Measurements from ENCODE around the gene CCPG1.

The CCPG1 gene

DNA sequence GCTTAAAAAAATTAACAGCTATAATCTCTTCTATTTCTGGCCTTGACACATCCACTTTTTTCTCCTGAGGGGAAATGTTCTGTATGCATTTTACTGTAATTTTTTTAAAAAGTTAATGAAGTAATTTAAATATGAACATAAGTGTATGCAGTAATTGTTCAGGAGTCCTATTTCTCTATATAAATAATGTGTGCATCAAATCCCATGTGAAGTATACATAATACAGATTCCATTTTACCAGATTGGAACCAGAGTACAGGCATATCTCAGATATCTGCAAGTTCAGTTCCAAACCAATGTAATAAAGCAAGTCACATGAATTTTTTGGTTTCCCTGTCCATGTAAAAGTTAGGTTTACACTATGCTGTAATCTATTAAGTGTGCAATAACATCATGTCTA lies 26.6 kb downstream of the CCPG1 start:
- DNase-seq (ENCODE audit: low spot score) = no peak

DNA sequence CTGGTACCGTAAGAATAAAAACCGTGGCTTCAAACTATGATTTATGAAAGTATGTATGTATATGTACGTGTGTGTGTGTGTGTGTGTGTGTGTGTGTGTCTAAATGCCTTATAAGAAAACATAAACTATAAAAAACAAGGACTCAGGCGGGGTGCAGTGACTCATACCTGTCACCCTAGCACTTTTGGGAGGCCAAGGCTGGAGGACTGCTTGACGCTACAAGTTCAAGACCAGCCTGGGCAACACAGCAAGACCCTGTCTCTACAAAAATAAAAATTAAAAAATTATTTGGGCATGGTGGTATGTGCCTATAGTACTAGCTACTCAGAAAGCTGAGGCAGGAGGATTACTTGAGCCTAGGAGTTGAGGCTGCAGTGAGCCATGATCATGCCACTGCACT lies 29.1 kb downstream of the CCPG1 start:
- DNase-seq (ENCODE audit: low spot score) = no peak

DNA sequence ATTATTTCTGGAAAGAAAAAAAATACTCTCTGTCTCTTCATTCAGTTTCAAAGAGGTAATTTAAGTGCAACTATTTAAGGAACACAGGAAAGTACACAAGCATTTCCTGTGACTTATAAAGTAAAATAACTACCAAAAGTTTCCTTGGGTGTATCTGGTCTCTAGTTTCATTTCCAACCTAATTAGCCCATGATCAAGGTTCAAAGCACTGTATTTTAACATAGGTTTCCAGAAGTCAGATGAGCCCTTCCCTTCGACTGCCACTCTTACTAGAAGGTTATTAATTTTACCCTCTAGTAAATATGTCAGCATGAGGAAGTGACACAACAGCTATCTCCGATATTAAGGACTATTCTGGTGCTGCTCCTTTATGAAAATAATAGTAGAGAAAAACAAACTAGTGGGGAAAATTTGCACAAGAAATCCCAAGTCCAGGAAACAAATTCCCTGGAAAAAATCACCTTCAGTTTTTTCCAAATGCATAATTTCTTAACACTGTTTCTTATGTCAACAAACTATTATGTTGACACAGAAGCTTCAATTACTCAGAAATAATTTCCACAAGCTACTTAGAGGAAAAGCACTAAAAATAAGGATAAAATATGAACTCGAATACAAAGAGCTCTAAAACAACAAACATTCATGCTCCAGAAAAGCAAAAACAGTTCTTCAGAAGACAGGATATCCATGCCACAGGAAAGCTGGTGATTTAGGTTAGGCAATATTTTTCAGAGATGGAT lies 35.3 kb downstream of the CCPG1 start:
- no peak for DNase-seq (ENCODE audit: low spot score)

DNA sequence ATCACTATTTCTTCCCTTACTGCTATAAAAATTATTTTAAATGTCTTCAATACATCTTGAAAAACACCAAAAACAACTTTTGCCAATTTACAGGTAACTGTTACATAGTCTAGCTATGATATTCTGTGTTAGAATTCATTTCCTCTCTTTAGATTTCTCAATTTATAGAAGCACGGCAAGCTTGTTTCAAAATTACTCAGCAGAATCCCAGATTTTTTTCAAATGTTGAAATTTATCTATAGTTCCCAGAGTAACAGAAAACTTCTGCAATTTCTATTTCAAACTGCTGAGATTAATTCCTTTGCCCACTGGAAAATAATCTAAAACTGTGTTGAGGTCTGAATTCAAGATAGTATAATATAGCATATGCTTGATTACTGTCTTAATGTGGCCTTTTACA lies 41.2 kb downstream of the CCPG1 start:
- no peak for DNase-seq (ENCODE audit: low spot score)

DNA sequence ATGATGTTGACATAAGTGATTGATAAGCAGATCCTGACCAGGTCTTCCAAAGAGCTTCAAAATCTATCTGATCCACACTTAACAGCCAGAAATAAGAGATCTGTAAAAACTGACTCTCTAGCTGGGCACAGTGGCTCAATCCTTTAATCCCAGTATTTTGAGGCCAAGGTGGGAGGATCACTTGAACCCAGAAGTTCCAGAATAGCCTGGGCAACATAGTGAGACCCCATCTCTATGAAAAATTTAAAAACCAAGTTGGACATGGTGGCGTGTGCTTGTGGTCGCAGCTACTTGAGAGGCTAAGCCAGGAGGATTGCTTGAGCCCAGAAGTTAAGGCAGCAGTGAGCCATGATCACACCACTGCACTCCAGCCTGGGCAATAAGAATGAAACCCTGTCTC lies 45.5 kb downstream of the CCPG1 start:
- no peak for DNase-seq (ENCODE audit: low spot score)

DNA sequence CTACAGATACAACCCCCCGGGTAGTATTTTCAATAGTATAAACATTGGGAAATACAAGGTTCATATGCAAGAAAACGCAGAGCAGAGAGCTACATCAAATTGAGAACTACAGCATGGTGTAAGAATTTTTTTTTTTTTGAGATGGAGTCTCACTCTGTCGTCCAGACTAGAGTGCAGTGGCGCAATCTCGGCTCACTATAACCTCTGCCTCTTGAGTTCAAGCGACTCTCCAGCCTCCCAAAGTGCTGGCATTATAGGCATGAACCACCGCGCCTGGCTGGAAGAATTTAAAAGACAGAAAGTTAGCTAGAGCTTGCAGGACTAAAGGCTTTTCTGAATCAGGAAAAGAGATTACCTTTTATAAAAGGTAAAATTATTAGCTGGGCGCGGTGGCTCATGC lies 47.1 kb downstream of the CCPG1 start:
- no peak for DNase-seq (ENCODE audit: low spot score)

DNA sequence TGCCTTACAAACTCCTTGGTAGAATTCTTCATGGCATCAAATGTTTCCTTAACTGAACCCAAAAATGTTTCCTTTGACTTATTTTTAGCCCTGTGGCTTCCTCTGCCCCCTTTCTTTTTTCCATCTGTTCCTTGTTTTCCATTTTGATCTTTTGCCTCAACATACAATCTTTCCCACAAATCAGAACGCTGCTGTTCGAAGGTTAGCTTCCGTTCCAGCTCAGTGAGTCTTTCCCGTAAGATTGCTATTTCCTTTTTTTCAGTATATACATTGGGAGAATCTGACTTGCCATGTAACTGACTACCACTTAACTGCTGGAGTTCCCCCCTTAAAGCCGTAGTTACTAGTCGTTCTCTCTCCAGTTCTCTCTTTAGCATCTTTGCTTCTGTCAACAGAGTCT lies 47.9 kb downstream of the CCPG1 start:
- no peak for DNase-seq (ENCODE audit: low spot score)

DNA sequence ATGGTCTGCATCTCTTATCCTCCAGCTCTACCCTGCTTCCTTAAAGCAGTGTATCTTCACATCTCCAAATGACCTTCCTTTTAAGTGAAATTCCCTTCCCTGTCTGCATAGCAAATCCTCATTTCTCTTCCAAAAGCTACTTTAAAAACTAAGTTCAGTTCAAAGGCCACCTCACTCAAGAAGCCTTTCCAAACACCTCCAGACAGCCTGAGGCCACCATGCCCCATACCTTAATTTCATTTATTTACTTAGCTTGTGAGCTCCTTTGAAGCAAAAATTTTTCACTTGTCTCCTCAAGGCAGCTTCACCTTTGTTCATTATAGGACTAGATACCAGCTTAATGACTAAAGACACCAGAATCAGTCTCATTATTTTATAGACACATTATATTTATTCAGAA lies 49.7 kb downstream of the CCPG1 start:
- no peak for DNase-seq (ENCODE audit: low spot score)

DNA sequence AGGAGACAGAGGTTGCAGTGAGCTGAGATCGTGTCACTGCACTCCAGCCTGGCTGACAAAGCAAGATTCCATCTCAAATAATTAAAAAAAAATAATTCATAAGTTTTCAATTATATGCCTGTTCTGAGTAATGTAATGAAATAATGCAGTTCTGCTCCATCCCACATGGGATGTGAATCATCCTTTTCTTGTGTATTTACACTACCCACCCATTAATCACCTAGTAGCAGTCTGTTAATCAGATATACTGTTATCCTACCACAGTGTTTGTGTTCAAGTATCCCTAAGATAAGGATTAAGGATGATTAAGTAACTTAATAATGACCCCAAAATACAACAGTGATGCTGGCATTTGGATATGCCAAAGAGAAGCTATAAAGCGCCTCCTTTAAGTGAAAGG lies 50.4 kb downstream of the CCPG1 start:
- no peak for DNase-seq (ENCODE audit: low spot score)

DNA sequence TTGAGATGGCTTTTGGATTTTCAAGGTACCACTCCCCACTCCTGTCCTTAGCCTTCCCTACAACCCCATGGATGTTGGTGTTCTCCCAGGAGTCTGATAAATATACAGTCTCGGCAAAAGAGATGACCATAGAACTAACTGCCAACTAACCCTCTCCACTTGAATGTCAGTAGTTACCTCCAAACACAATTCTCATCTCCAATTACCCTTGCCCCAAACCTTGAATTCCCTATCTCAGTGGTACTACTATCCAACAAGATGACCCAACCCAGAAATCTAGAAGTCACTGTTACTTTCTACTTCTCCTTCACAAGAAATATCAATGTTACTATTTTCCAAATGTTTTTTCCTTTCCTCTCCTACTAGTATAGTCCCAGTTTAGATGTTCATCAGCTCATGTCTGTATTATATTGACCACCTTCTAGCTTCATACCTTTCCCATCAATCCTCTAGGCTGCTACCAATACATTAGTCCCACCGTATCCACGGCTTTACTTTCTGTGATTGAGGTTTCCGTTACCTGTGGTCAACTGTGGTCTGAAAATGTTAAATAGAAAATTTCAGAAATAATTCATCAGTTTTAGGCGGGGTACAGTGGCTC lies 51.1 kb downstream of the CCPG1 start:
- no peak for DNase-seq (ENCODE audit: low spot score)

DNA sequence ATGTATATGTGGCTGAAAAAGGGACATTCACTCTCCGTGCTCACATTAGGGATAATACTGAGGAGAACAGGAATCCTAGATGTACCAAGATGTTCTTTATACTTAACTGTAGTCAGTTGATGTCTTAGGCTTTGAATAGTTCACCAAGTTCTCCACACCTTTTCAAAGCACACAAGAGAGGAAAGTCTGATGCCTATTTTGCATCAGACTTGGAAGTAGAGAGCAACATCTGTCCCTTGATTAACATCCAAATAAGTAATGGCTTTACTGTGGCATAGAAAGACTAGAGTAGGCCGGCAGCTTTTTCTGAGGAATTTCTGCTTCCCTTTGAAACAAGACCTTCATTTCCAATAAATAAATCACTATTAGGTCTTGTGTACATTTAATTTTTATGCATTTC lies 55.1 kb downstream of the CCPG1 start:
- no peak for DNase-seq (ENCODE audit: low spot score)

DNA sequence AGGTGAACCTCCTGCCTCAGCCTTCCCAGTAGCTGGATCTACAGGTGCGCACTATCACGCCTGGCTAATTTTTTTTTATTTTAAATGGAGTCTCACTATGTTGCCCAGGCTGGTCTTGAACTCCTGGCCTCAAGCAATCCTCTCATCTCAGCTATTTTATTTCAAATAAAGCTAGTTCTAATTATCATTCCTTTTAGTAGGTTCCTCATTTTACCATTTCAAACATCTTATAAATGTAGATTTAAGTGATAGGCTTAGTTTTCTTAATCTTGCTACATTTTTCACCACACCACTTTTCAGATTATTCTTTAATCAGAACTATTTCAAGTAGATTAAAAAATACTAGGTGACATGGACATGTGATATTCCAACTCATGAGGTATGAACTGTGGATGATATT lies 58.9 kb downstream of the CCPG1 start:
- no peak for DNase-seq (ENCODE audit: low spot score)

DNA sequence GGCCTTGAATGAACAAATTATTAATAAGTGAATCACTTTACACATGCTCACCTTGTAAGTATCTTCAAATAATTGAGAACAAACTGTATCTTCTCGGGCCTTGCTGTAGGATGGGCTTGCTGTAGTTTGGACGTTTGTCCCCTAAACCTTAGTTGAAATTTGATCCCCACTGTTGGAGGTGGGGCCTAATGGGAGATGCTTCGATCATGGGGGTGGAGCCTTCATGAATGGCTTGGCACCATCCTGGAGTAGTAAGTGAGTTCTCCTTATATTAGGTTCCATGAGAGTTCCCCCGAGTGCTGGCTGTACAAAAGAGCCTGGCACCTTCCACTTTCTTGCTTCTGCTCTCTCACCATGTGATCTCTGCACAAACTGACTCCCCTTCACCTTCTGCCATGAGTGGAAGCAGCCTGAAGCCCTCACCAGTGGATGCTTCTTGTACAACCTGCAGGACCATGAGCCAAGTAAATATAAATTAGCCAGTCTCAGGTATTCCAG lies 59.8 kb downstream of the CCPG1 start:
- no peak for DNase-seq (ENCODE audit: low spot score)

DNA sequence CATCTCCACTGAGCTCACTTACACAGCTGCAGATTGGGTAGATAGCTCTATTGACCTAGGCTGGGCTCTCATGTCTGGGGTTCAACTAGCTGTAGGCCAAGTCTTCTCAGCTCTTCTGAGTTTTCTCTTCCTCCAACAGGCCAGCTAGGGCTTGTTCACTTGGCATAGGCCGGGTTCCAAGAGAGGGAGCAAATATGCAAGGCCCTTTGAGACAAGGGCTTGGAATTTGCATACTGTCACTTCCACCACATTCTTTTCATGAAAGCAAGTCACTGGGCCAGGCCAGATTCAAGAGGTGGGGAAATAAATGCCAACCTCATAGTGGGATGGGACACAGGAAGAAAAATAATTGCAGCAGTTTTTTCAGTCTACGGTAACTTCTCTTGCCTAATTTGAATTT lies 64.0 kb downstream of the CCPG1 start:
- no peak for DNase-seq (ENCODE audit: low spot score)

DNA sequence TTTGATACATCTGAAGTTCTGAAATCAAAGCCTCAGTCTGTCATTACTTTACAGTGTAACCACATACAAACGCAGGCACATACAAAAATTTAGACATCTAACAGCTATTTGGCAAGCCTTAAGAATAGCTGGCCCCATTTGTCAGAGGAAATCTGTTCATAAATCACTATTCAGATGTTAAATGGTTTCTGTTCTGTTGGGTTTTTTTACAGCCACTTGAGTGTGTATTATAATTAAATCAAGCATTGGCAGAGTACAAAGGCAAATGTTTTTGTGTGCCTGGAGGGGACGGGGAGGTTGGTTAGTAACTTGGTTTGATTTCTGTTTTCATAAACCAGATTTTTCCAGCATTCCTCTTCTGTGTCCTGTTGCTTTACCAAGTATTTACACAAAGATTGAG lies 65.0 kb downstream of the CCPG1 start:
- no peak for DNase-seq (ENCODE audit: low spot score)

DNA sequence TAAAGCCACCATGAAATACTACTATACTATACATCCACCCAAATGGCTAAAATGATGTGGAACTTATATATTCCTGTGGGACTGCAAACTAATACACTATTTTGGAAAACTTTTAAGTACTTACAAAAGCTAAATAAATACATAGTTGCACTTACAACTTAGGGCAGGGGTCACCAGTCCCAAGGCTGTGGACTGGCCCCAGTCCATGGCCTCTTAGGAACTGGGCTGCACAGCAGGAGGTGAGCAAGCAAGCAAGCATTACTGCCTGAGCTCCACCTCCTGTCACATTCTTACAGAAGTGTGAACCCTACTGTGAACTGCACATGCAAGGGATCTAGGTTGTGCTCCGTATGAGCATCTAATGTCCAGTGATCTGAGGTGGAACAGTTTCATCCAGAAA lies 71.0 kb downstream of the CCPG1 start:
- DNase-seq (ENCODE audit: low spot score) = no peak

DNA sequence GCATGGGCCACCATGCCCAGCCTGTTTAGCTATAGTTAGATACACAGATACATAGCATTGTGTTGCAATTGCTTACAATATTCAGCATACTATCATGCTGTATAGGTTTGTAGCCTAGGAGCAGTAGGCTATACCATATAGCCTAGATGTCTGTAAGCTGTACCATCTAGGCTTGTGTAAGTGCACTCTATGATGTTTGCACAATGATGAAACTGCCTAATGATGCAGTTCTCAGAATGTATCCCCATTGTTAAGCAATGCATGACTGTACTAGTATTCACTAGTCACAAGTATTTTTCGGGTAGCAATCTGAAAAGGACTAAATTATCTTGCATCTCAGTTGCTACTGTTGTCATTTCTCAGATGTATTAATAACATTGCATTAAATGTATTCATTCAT lies 73.2 kb downstream of the CCPG1 start:
- DNase-seq (ENCODE audit: low spot score) = no peak

DNA sequence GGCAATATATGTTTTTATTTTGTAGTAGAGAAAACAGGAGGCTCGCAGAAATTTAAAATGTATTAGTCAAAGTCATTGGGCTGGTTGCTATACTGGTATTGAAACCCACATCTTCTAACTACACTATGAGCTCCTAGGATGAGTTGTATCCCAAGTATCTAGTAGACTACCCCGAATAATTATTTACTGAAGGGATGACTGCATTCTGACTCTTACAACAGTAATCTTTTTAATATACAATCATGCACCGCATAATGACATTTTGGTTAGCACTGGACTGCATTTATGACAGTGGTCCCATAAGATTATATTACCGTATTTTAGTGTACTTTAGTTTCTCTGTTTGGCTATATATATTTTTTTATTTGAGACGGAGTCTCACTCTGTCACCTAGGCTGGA lies 73.8 kb downstream of the CCPG1 start:
- no peak for DNase-seq (ENCODE audit: low spot score)

DNA sequence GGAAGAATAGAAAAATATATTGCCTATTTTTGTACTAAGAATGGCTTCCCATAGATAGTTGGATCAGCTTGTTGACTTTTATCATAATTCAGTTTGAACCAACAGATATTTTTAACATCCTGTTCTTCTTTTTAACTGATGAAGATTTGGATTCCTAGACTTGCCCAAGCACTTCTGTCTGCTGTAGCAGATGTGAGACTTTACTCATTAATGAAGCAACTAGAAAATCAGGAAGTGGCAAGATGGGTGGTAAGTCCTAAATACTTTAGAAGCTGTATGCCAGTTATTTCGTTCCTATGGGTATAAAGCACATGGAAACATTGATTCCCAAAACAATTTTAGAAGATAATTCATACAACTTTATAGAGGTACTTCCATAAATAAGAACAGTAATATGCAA lies 80.8 kb downstream of the CCPG1 start:
- no peak for DNase-seq (ENCODE audit: low spot score)

DNA sequence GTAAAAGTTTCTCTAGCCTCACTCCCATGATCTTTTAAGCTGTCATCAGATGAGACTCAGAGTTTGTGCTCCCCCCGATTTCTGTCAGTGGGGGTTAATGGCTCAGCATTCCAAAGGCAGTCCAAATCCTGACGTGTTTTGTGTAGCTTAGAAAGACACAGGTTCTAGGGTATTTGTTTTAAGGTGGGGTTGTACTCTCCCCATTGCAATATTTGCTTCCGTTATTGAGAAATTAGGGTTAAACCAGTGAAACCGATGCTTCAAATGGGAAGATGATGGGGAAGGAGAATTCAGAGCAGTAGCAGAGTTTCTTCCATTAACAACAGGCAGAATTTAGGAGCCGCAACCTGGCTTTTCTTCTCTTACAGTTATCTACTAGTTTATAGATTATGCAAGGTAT lies 85.7 kb downstream of the CCPG1 start:
- no peak for DNase-seq (ENCODE audit: low spot score)

DNA sequence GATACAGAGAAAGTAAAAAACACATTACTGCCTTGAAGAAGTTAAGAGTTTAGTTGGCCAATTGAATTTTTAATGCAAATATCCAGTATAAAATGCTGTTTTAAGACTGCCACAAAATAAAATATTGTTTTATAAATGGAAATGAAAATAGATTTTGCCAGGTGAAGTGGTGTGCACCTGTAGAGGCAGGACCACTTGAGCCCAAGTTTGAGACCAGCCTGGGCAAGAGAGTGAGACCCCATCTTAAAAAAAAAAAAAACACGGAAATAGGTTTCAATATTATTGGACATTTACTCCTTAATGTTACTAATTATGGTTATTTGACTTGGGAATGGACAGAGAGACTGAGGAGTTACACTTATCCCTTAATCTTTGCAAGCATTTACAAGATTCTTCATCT lies 87.2 kb downstream of the CCPG1 start:
- DNase-seq (ENCODE audit: low spot score) = no peak

DNA sequence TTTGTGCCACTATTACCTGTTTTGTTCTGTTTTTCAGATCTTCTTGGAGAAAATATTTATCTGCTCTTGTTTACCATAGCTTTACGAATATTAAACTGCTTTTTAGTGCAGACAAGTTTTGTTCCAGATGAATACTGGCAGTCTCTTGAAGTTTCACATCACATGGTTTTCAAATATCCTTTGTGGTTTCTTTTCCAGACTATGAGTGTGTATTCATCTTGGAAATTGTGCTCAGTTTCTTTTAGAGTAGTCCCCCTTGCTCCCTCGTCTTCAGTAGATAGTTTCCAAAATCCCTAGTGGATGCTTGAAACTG lies 88.0 kb downstream of the CCPG1 start:
- no peak for DNase-seq (ENCODE audit: low spot score)

DNA sequence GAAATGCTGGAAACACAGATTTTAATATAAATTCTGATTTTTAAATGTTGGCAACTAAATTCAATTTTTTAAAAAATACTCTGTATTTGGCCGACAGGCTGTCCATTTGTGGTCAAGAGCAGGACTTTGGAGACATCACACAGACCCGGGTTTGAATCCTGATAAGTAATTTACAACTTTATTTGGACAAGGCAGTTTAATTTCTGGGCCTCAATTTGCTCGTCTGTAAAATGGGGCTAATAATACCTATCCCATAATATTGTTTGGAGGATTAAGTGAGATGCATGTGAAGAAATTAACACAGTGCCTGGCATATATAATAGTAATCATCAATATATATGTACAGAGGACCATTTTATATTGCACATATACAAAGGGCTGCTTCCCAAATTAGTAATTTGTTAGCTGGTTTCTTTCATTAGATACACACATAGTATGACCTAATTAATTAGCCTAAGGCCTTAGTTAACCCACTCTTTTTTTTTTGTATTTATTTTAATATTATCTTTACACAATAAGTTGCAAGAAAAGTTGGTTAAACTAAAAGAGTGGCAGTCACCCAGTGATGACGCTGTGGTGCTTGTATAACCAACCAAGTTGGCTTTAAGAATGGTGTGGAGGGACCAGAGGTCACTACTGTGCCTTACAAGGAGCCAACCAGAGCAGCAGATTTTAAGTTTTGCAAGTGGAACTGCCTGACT lies 88.5 kb downstream of the CCPG1 start:
- DNase-seq (ENCODE audit: low spot score) = no peak

Measured in CD4-positive, alpha-beta T cell treated with Interleukin-6 at 100 ng/mL for 8 hours (primary cell).